Left renal cortex interstitium (tissue), 4 donors: Measurements from ENCODE around the gene GAS7. TPM values are rescaled to one million over a fixed set of nuclear protein-coding genes. Genes with fewer than 3 reads are reported as not detected.

Source experiments
- DNase-seq, 4 donors: peaks; one replicate each; pipeline ENCODE4 v3.0.0-alpha.2; 2013; ENCODE audit warnings: low read depth in 4 of 4, low spot score in 2 of 4, missing footprints in 1 of 4
- polyA plus RNA-seq, 4 donors: library from polyadenylated mRNA; unstranded; fragments of 120-200 nt; gene quantifications; one replicate each; pipeline ENCODE4 v1.2.1, GENCODE V29; 2013; ENCODE audit not compliant: insufficient read length in 4 of 4

GAS7 gene
- polyA plus RNA-seq, 4 donors = 14.0 to 18.4 (median 17.4) TPM

GRCh38 chr17:10201680-10202079 is 3.3 kb upstream of the GAS7 start:
- no peak for DNase-seq

GRCh38 chr17:10200645-10201044 is 2.2 kb upstream of the GAS7 start:
- DNase-seq = no peak

- DNase-seq = no peak
These were observed 1.6 kb upstream of the GAS7 start for GRCh38 chr17:10200016-10200415.

- no peak for DNase-seq
These were observed 491 bp downstream of the GAS7 start for GRCh38 chr17:10197721-10198508.

GRCh38 chr17:10197362-10197720 is 1.1 kb downstream of the GAS7 start:
- DNase-seq = no peak

GRCh38 chr17:10196941-10197340 is 1.5 kb downstream of the GAS7 start:
- DNase-seq = no peak

GRCh38 chr17:10196384-10196895 is 2.0 kb downstream of the GAS7 start:
- no peak for DNase-seq

GRCh38 chr17:10195090-10195805 is 3.2 kb downstream of the GAS7 start:
- DNase-seq = no peak

- DNase-seq = no peak
These were observed 4.8 kb downstream of the GAS7 start for GRCh38 chr17:10193632-10194031.

GRCh38 chr17:10192972-10193371 is 5.4 kb downstream of the GAS7 start:
- DNase-seq = no peak

- DNase-seq = no peak
These were observed 5.9 kb downstream of the GAS7 start for GRCh38 chr17:10192461-10192860.

GRCh38 chr17:10187456-10187855 is 10.9 kb downstream of the GAS7 start:
- no peak for DNase-seq

GRCh38 chr17:10186771-10187410 is 11.5 kb downstream of the GAS7 start:
- DNase-seq = no peak

GRCh38 chr17:10183931-10184930 is 14.2 kb downstream of the GAS7 start:
- DNase-seq = no peak

GRCh38 chr17:10182785-10183184 is 15.6 kb downstream of the GAS7 start:
- no peak for DNase-seq

GRCh38 chr17:10178506-10178991 is 19.9 kb downstream of the GAS7 start:
- DNase-seq = no peak

- DNase-seq = no peak
These were observed 20.4 kb downstream of the GAS7 start for GRCh38 chr17:10177913-10178505.

GRCh38 chr17:10177131-10177912 is 21.1 kb downstream of the GAS7 start:
- DNase-seq = no peak

- DNase-seq = no peak
These were observed 24.5 kb downstream of the GAS7 start for GRCh38 chr17:10173913-10174312.
